Measurements from ENCODE around the gene PADI2. TPM values are rescaled to one million over a fixed set of nuclear protein-coding genes. Genes with fewer than 3 reads are reported as not detected.
A peak's percentile ranks its signal among the peaks of the same experiment; 100 is the strongest.

Gene PADI2
- total RNA-seq, 4 donors from 2014 or later: 156 to 176 (median 171) TPM

- TF ChIP-seq CTCF (IDR thresholded peaks at IDR 0.05 in 4 of 5, conservative IDR thresholded peaks at IDR 0.05 in 1 of 5): no peak
- no peak for TF ChIP-seq POLR2A (IDR thresholded peaks at IDR 0.05)
- DNase-seq: peak in 1 of 2 donors; percentile 73
- Histone ChIP-seq H3K4me1 (peaks cover 19 to 29% of the 10 kb centered on the region in 2 donors), H3K36me3 (peaks cover 0 to 48% of the 10 kb centered on the region in 2 donors), H3K4me3 (no peak overlapping the region), H3K27me3 (no peaks in the 10 kb centered on the region), H3K27ac (peak overlapping the region; percentile 47 to 97 (median 68)), H3K9me3 (no peaks in the 10 kb centered on the region)
- in situ Hi-C loops (cut with MboI; ENCODE audit: low sequenced_read_pairs in 4 of 4): no loop called here
- peak; percentile 40 to 79 for ATAC-seq
- intact Hi-C loops (cut with DNase I; ENCODE audit: low total_unique reads): no loop called here
Measured at GRCh38 chr1:17081439-17081838, 37.8 kb downstream of the PADI2 start.

- peak; percentile 48 to 65 for ATAC-seq
Measured at GRCh38 chr1:17080880-17081279, 38.4 kb downstream of the PADI2 start.

GRCh38 chr1:17080085-17080759, 39.0 kb downstream of the PADI2 start:
- no peak for ATAC-seq
- H3K36me3 ChIP-seq: peaks cover 0 to 50% of the 10 kb centered on the region in 2 donors
- in situ Hi-C loops (cut with MboI; ENCODE audit: low sequenced_read_pairs in 4 of 4): no loop called here

More at GRCh38 chr1:17080880-17081279, 38.4 kb downstream of the PADI2 start:
- Histone ChIP-seq H3K4me1 (peaks cover 19 to 29% of the 10 kb centered on the region in 2 donors), H3K36me3 (peaks cover 0 to 44% of the 10 kb centered on the region in 2 donors), H3K27me3 (no peaks in the 10 kb centered on the region), H3K4me3 (no peak overlapping the region), H3K9me3 (no peaks in the 10 kb centered on the region), H3K27ac (peak overlapping the region; percentile 47 to 97 (median 68))
- peak in 1 of 2 donors; percentile 64 for DNase-seq
- TF ChIP-seq POLR2A (IDR thresholded peaks at IDR 0.05) (no peak), CTCF (IDR thresholded peaks at IDR 0.05 in 4 of 5, conservative IDR thresholded peaks at IDR 0.05 in 1 of 5) (no peak)
- in situ Hi-C loops (cut with MboI; ENCODE audit: low sequenced_read_pairs in 4 of 4) (no loop called here), intact Hi-C loops (cut with DNase I; ENCODE audit: low total_unique reads) (no loop called here)

GRCh38 chr1:17078991-17079868, 40.0 kb downstream of the PADI2 start:
- in situ Hi-C loops (cut with MboI; ENCODE audit: low sequenced_read_pairs in 4 of 4) (no loop called here), intact Hi-C loops (cut with DNase I; ENCODE audit: low total_unique reads) (no loop called here)
- peak overlapping the region in 3 of 4 donors; percentile 1 to 59 (median 1) for H3K27ac ChIP-seq
- H3K9me3 ChIP-seq: no peaks in the 10 kb centered on the region
- peaks cover 0 to 59% of the 10 kb centered on the region in 2 donors for H3K36me3 ChIP-seq
- no peak overlapping the region for H3K4me3 ChIP-seq
- peaks cover 19 to 29% of the 10 kb centered on the region in 2 donors for H3K4me1 ChIP-seq
- H3K27me3 ChIP-seq: no peaks in the 10 kb centered on the region
- DNase-seq (no peak), ATAC-seq (no peak)
- TF ChIP-seq CTCF (IDR thresholded peaks at IDR 0.05 in 4 of 5, conservative IDR thresholded peaks at IDR 0.05 in 1 of 5) (no peak), POLR2A (IDR thresholded peaks at IDR 0.05) (no peak)

More at GRCh38 chr1:17080085-17080759, 39.0 kb downstream of the PADI2 start:
- intact Hi-C loops (cut with DNase I; ENCODE audit: low total_unique reads): no loop called here
- Histone ChIP-seq H3K27me3 (no peaks in the 10 kb centered on the region), H3K4me3 (no peak overlapping the region), H3K27ac (peak overlapping the region; percentile 47 to 97 (median 68)), H3K4me1 (peaks cover 19 to 29% of the 10 kb centered on the region in 2 donors), H3K9me3 (no peaks in the 10 kb centered on the region)
- no peak for TF ChIP-seq POLR2A (IDR thresholded peaks at IDR 0.05)
- TF ChIP-seq CTCF (IDR thresholded peaks at IDR 0.05 in 4 of 5, conservative IDR thresholded peaks at IDR 0.05 in 1 of 5): no peak
- DNase-seq: no peak

Data from gastrocnemius medialis (tissue), 4 donors.